HG03469 (cell line): Measurements from ENCODE around the gene PLXDC1.

Experiments
- ATAC-seq: cut with Tn5 transposase; IDR thresholded peaks from one replicate; pipeline ENCODE4 v1.9.1; 2021; ENCODE audit warnings: mild to moderate bottlenecking, moderate library complexity, moderate number of reproducible peaks; ENCODE audit not compliant: unreplicated experiment

PLXDC1 gene

DNA sequence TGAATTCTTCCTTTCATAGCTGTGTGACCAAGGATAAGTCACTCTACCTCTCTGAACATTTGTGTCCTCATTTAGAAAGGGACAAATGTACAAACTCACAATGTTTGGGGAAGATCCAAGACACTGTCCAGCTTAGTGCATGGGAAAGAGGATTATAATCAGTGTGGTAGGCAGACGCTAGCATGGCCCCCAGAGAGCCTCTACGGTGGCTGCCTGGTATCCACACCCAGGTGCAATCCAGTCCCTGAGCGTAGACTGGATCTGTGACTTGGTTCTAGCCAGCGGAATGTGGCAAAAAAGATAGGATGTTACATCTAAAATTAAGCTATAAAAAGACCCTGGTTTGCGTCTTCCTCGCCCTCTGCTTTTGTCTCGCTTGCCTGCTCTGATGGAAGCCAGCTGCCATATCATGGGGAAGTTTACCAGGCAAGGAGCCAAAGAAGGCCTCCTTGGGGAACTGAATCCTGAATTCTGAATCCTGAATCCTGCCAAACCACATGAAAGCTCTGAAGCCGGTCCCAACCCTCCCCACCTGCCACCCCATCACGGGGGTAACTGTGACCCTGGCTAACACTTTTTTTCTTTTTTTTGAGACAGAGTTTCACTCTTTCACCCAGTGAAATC lies 51.7 kb downstream of the PLXDC1 start:
- no peak for ATAC-seq

GRCh38 chr17:39098588-39098987 lies 52.8 kb downstream of the PLXDC1 start:
- no peak for ATAC-seq

DNA sequence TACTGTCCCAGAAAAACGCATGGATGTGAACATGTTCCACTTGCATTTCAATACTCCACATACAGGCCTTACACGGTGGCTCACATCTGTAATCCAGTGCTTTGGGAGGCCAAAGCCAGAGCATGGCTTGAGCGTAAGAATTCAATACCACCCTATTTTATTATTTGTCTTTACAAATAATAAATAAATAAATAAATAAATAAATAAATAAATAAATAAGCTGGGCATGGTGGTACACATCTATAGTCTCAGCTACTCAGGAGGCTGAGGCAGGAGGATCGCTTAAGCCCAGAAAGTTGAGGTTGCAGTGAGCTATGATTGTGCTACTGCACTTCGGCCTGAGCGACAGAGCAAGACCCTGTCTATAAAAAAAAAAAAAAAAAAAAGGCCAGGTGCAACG lies 53.9 kb downstream of the PLXDC1 start:
- no peak for ATAC-seq

- ATAC-seq: no peak
Observed at GRCh38 chr17:39097150-39097519, 54.3 kb downstream of the PLXDC1 start.

- no peak for ATAC-seq
Observed at GRCh38 chr17:39096508-39097149, 54.8 kb downstream of the PLXDC1 start.

- ATAC-seq: no peak
Observed at GRCh38 chr17:39095309-39095686, 56.1 kb downstream of the PLXDC1 start.

DNA sequence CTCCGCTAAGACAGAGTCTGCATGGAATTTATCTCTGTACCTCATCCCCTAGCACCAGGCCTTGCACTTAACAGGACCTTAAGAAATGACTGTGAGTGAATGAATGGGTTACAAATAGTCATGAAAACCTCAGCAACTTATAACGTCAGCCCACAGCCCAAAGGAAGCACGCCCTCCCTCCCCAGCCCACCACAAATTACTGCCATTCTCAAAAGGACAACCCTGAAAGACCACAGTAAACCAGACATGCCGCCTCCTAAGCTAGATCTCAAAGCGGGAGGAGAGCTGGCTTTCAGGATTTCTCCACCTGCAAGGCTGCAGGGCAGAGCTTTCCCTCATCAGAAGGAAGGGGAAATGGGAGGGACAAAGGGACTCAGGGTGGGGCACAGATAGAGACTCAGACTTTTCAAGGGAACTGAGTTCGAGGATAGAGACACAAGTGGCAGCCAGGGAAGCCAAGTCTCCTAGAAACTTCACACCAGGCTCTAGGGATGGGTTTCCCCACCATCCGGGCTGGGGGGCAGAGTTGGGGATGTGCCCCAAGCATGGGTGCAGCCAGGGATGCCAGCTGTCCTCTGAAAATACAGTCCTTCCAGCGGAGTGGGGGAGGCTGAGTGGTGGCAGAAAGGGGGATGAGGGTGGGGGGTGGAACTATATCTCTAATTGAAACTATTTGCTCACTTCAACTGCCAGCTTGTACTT lies 56.7 kb downstream of the PLXDC1 start:
- no peak for ATAC-seq

- ATAC-seq: no peak
Observed at GRCh38 chr17:39092692-39093230, 58.7 kb downstream of the PLXDC1 start.

- no peak for ATAC-seq
Observed at GRCh38 chr17:39090908-39091665, 60.4 kb downstream of the PLXDC1 start.

DNA sequence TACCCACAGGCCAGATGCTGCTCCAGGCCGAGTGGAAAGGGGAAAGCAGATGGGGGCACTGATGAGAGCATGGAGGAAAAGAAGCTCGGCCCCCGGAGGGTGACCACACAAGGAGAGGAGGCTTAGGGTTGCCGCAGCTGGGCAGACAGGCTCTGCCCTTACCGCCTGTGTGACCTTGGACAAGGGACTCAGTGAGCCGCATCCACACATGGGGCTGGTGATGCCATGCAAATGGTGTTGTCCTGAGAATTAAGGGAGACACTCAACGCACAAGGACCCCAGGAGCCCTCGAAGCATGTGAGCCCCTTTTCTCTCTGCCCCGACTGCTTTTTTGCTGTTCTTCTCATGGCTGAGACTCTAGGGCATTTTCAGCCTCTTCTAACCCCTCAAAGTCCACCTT lies 61.0 kb downstream of the PLXDC1 start:
- ATAC-seq: no peak

DNA sequence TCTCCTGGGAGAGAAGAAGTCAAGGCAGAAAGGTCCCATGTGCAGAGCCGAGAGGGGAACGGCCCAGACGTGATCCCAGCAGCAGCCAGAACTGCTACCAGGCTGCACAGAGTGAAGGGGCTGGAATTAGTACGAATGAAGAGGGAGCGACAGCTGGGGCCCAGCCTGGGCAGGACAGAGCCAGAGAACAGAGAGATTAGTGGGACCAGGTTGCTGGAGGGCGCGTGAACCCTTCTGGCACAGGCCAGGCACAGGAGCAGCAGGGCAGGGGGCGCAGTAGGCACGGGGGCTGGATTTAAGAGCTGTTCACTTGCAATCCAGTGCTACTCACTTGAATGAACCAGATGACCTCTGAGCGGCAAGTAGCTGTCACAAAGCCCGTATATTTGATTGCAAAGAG lies 66.9 kb downstream of the PLXDC1 start:
- ATAC-seq: no peak

GRCh38 chr17:39083270-39083669 lies 68.2 kb downstream of the PLXDC1 start:
- no peak for ATAC-seq

GRCh38 chr17:39082482-39082881 lies 69.0 kb downstream of the PLXDC1 start:
- ATAC-seq: no peak

- no peak for ATAC-seq
Observed at GRCh38 chr17:39081851-39082250, 69.6 kb downstream of the PLXDC1 start.

DNA sequence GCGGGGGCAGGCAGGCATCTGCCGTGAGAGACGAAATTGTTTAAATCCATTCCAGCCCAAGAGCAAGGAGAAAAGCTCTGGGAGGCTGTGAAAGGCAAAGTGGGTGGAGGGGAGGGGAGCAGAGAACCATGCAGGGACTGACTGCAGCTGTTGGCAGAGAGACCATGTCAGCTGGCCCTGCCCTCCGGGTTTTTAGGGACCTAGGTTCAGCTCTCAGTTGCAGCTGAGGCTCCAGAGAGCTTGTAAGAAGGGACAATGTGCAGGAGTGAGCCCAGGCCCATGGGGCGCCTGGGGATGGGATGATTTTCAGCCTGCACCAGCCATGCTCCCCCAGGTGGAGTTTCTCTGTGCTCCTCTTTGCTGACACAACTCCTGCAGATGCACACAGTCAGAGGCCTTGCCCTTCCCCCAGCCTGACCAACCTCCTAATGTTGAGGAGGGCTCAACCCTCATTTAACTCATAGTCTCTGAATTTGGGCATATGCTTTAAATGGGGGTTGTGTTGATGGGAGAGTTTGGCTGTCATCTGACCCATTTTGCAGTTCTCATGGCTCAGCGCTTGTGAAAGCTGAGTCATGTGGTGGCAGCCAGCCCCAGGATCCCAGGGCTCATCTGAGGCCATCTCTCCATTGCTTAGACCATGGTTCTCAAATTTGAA lies 70.9 kb downstream of the PLXDC1 start:
- ATAC-seq: no peak

DNA sequence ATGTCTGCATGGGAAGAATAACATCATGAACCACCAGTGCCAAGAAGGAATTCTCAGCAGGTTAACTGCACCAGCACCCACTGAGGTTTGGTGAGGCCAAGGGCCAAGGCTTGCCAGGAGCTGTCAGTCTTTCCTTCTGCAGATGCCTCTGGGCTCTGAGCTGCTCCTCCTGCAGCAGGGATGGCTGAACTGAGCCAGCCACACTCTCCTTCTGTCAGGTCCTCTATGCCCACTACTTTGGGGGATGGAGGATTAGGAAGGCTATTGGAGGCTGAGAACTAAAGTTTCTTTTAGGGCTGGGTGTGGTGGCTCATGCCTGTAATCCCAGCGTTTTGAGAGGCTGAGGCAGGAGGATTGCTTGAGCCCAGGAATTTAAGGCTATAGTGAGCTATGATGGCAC lies 71.6 kb downstream of the PLXDC1 start:
- no peak for ATAC-seq

DNA sequence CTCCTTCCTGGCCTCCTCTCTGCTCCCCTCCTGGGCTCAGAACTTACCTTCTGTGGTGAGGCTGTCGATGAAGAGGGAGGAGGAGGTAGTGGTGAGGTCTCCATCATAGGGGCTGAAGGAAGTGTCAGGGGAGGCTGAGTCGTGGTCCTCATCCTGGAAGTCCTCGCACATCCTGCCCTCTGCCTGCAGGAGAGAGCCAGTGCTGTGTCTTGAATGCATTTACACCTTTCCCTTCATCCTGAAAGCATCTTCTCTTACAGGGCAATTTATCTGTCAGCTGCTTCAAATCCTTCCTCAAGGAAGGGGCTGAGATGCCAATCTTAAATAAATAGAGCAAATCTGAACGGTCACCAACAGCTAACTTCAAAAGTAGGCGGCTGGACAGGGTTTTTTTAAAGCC lies 73.6 kb downstream of the PLXDC1 start:
- ATAC-seq: no peak

- no peak for ATAC-seq
Observed at GRCh38 chr17:39077252-39077651, 74.2 kb downstream of the PLXDC1 start.

DNA sequence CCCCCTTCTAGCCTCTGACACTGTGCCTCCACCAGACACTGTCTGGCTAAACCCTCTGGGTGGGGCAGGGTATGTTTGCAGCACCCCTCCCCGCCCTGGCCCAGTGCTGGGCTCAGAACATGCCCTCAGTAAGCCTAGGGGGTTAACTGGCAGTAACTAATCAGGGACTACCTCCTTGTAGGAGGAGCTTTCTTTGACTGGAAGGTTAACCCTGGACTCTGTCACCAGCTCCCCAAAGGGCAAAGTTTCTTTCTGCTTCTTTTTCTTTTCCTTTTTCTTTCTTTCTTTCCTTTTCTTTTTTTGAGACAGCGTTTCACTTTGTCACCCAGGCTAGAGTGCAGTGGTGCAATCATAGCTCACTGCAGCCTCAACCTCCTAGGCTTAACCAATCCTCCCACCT lies 76.8 kb downstream of the PLXDC1 start:
- no peak for ATAC-seq

DNA sequence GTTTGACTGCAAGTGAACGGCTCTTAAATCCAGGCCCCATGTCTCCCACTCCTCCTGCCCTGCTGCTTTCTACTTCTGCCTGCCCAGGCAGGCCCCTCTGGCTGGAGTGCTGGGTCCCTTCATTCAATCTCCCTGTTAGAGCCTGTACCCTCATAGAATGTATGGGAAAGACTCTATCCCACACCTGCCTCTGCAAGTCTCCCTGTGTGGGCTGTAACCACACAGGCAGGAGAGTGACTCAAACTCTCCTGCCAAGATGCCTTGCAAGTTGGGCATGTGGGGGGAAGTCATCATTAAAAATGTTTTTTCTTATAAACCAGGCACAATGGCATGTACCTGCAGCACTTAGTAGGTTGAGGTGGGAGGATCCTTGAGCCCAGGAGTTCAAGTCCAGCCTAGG lies 77.5 kb downstream of the PLXDC1 start:
- no peak for ATAC-seq

- no peak for ATAC-seq
Observed at GRCh38 chr17:39073353-39073752, 78.1 kb downstream of the PLXDC1 start.
